HUES64 (cell line): ENCODE results near the gene ZBTB2.
"Not testable (repeated sequence)": the region's sequence is repeated elsewhere in the genome, so short reads cannot be mapped to it uniquely, and the experiment has no call there.

Source experiments
- H3K27ac ChIP-seq: 2 replicates; pipeline ENCODE4 v1.7.0; 2013; ENCODE audit warnings: low read depth, low read length, inconsistent platforms
- H3K27me3 ChIP-seq: 2 replicates; pipeline ENCODE4 v1.6.1; 2013; ENCODE audit warnings: mild to moderate bottlenecking, low read length; ENCODE audit not compliant: insufficient read depth
- H3K36me3 ChIP-seq: 2 replicates; pipeline ENCODE4 v1.6.1; 2013; ENCODE audit warnings: mild to moderate bottlenecking, low read length; ENCODE audit not compliant: insufficient read depth
- H3K4me1 ChIP-seq: 2 replicates; pipeline ENCODE4 v1.6.1; 2013; ENCODE audit warnings: mild to moderate bottlenecking, low read length, moderate library complexity; ENCODE audit not compliant: insufficient read depth
- H3K4me3 ChIP-seq: 2 replicates; pipeline ENCODE4 v1.5.1; 2013; ENCODE audit warnings: mild to moderate bottlenecking, low read length, moderate library complexity
- H3K9ac ChIP-seq: 2 replicates; pipeline ENCODE4 v1.6.1; 2013; ENCODE audit warnings: mild to moderate bottlenecking, low read depth, low read length
- H3K9me3 ChIP-seq: 2 replicates; pipeline ENCODE4 v1.6.1; 2013; ENCODE audit warnings: low read depth, low read length; ENCODE audit not compliant: insufficient read depth
- WGBS: fragments of 150-250, 120-280 bp; methylation state at CpG from one replicate; pipeline ENCODE4 v1.1.7; 2013; ENCODE audit warnings: missing lambda C conversion rate; 5-methylcytosine and 5-hydroxymethylcytosine counted together

ZBTB2 gene

GRCh38 chr6:151370509-151371078 lies 20.8 kb downstream of the ZBTB2 start:
- Histone ChIP-seq H3K27ac (no peak overlapping the region), H3K4me1 (peaks cover 17% of the 10 kb centered on the region), H3K4me3 (no peak overlapping the region), H3K27me3 (no peaks in the 10 kb centered on the region), H3K9ac (no peak overlapping the region), H3K36me3 (peaks cover 42% of the 10 kb centered on the region), H3K9me3 (no peaks in the 10 kb centered on the region)
- WGBS: 86% methylated on average over 6 of the region's 6 CpGs

- peaks cover 38% of the 10 kb centered on the region for H3K36me3 ChIP-seq
These were observed 26.1 kb downstream of the ZBTB2 start for GRCh38 chr6:151365233-151365632.

GRCh38 chr6:151359486-151359885 lies 31.9 kb downstream of the ZBTB2 start:
- no peaks in the 10 kb centered on the region for H3K9me3 ChIP-seq
- no peaks in the 10 kb centered on the region for H3K27me3 ChIP-seq
- H3K4me1 ChIP-seq: no peaks in the 10 kb centered on the region
- no peak overlapping the region for H3K4me3 ChIP-seq
- WGBS: 93% methylated on average over 5 of the region's 5 CpGs
- no peak overlapping the region for H3K9ac ChIP-seq
- peaks cover 35% of the 10 kb centered on the region for H3K36me3 ChIP-seq
- no peak overlapping the region for H3K27ac ChIP-seq

More at GRCh38 chr6:151365233-151365632, 26.1 kb downstream of the ZBTB2 start:
- H3K9ac ChIP-seq: no peak overlapping the region
- 94% methylated on average over 6 of the region's 6 CpGs for whole genome bisulfite sequencing
- H3K4me1 ChIP-seq: no peaks in the 10 kb centered on the region
- H3K27me3 ChIP-seq: no peaks in the 10 kb centered on the region
- no peaks in the 10 kb centered on the region for H3K9me3 ChIP-seq
- H3K27ac ChIP-seq: no peak overlapping the region
- H3K4me3 ChIP-seq: no peak overlapping the region

GRCh38 chr6:151358475-151358874 lies 32.9 kb downstream of the ZBTB2 start:
- WGBS: 100% methylated on average over 2 of the region's 3 CpGs
- Histone ChIP-seq H3K4me3 (no peak overlapping the region), H3K9ac (no peak overlapping the region), H3K9me3 (no peaks in the 10 kb centered on the region), H3K36me3 (peaks cover 35% of the 10 kb centered on the region), H3K27me3 (no peaks in the 10 kb centered on the region), H3K4me1 (no peaks in the 10 kb centered on the region), H3K27ac (no peak overlapping the region)

GRCh38 chr6:151357758-151358436 lies 33.5 kb downstream of the ZBTB2 start:
- Histone ChIP-seq H3K27me3 (no peaks in the 10 kb centered on the region), H3K27ac (no peak overlapping the region), H3K4me3 (no peak overlapping the region), H3K9ac (no peak overlapping the region), H3K4me1 (no peaks in the 10 kb centered on the region), H3K36me3 (peaks cover 35% of the 10 kb centered on the region), H3K9me3 (no peaks in the 10 kb centered on the region)
- 94% methylated on average over 6 of the region's 6 CpGs for WGBS

GRCh38 chr6:151356983-151357382 lies 34.4 kb downstream of the ZBTB2 start:
- not testable (repeated sequence) for H3K4me1 ChIP-seq, H3K9ac ChIP-seq, H3K4me3 ChIP-seq, H3K27ac ChIP-seq, H3K27me3 ChIP-seq, H3K9me3 ChIP-seq
- peaks cover 40% of the 10 kb centered on the region for H3K36me3 ChIP-seq
- 90% methylated on average over 6 of the region's 6 CpGs for WGBS

GRCh38 chr6:151353795-151354194 lies 37.6 kb downstream of the ZBTB2 start:
- 94% methylated on average over 9 of the region's 10 CpGs for WGBS
- Histone ChIP-seq H3K36me3 (peaks cover 54% of the 10 kb centered on the region), H3K27me3 (no peaks in the 10 kb centered on the region), H3K9me3 (no peaks in the 10 kb centered on the region), H3K9ac (no peak overlapping the region), H3K4me1 (no peaks in the 10 kb centered on the region), H3K27ac (no peak overlapping the region), H3K4me3 (no peak overlapping the region)

- no peaks in the 10 kb centered on the region for H3K27me3 ChIP-seq
- WGBS: 95% methylated on average over 19 of the region's 19 CpGs
- H3K36me3 ChIP-seq: peaks cover 45% of the 10 kb centered on the region
- no peak overlapping the region for H3K4me3 ChIP-seq
- no peak overlapping the region for H3K9ac ChIP-seq
- H3K4me1 ChIP-seq: no peaks in the 10 kb centered on the region
- no peaks in the 10 kb centered on the region for H3K9me3 ChIP-seq
- no peak overlapping the region for H3K27ac ChIP-seq
These were observed 38.7 kb downstream of the ZBTB2 start for GRCh38 chr6:151352410-151353396.

- no peaks in the 10 kb centered on the region for H3K27me3 ChIP-seq
- H3K36me3 ChIP-seq: peaks cover 38% of the 10 kb centered on the region
- WGBS: 96% methylated on average over 7 of the region's 7 CpGs
- H3K27ac ChIP-seq: no peak overlapping the region
- no peaks in the 10 kb centered on the region for H3K4me1 ChIP-seq
- no peaks in the 10 kb centered on the region for H3K9me3 ChIP-seq
- no peak overlapping the region for H3K9ac ChIP-seq
- H3K4me3 ChIP-seq: no peak overlapping the region
These were observed 39.6 kb downstream of the ZBTB2 start for GRCh38 chr6:151351731-151352130.

GRCh38 chr6:151351146-151351700 lies 40.1 kb downstream of the ZBTB2 start:
- Histone ChIP-seq H3K9me3 (no peaks in the 10 kb centered on the region), H3K27me3 (no peaks in the 10 kb centered on the region), H3K4me1 (no peaks in the 10 kb centered on the region), H3K27ac (no peak overlapping the region), H3K4me3 (no peak overlapping the region), H3K36me3 (peaks cover 33% of the 10 kb centered on the region; the same call in 1 of the 2 replicates), H3K9ac (no peak overlapping the region)
- 96% methylated on average over 18 of the region's 18 CpGs for WGBS
